Fibroblast of the conjunctiva (primary cell): Measurements from ENCODE around the gene WDR45B.

Experiments
- DNase-seq: peaks from one replicate; pipeline ENCODE4 v3.0.0-alpha.2; 2010; ENCODE audit warnings: low read depth

The WDR45B gene

DNA sequence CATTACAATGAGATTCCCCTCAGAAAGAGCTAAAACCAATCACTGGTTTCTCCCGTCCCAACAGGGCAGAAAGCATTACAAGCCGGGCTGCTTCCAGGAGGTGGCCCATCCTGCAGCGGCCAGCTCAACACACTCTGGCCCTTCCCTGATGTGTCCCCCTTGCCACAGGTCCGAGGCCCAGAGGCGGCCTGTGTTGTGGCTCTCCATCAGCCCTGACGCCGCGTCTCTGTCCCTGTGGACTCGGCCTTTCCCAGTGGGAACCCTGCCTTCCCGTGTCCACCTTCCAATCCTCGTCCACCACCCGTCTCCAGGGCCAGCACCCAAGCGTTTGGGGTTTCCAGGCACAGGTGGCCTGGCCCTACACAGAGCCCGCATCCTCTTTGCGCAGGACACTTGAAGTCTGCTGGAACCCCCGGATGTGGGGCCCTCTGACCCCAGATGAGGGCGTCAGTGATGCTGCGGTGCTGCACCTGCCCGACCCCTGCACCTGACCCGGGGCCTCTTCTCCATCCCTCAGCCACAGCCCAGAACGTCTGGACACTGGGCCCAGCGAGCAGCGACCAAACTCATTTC, 29.2 kb upstream of the WDR45B start:
- no peak for DNase-seq

DNA sequence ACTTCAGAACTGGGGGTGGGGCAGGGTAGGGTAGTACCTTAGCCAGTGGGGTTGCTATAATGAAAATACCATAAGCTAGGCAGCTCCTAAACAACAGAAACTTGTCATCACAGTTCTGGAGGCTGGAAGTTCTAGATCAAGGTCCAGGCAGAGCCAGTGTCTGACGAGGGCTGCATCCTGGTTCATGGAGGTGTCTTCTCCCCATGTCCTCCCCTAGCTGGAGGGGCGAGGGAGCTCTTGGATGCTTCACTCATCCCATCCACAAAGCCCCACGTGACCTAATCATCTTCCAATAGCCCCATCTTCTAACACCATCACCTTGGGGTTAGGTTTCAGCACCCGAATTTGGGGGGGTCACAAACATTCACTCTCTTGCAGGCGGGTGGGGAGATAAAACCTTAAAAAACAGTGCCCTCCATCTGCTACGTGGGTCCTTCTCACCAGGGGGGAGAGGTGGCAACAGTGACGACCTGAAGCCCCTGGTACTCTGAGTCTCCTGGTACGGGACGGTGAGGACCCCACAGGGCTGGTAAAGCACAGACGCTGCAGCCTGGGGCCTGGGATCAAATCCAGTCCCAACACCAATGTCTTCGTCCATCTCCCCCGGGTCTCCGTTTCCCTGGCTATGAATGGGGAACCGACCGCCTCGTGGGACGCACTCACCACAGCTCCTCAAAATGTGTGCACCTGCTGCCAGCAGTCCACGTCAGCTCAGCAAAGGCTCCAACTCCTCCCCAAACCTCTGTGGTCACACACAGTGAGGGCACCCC, 27.4 kb upstream of the WDR45B start:
- DNase-seq: no peak

DNA sequence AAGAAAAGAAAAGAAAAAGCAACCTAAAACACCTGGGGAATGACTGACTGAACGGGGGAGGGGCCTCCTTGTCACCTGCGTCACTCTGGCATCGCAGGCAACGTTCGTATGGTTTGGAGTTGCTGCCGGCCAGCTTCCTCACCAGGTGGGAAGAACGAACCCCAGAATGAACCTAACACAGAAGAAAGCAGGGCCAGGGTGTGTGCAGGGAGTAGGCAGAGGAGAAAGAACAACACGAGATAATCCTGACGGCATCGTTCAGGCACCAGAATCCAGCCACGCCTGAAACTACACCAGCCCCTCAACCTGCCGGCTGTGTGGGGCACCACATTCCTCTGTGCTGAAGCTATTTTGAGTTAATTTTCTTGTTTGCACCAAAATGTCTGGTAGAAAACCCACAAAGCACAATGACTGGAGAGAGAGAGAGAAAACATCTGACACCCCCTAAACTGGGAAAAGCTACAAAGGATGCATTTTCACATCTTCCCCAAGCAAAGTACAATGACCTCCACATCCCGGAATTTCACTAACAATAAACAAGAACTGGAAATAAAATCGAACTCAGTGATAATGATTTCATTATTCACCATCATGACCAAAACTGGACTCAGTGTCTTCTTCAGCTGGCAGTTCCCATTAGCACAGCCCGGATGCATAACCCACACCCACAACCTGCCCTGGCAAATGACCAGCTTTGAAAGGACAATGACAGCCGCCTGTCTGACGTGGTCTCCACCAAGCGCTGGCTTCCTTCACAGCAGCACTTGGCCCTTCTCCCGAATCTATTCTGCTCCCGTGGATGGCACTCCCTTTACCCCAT, 26.6 kb upstream of the WDR45B start:
- no peak for DNase-seq

DNA sequence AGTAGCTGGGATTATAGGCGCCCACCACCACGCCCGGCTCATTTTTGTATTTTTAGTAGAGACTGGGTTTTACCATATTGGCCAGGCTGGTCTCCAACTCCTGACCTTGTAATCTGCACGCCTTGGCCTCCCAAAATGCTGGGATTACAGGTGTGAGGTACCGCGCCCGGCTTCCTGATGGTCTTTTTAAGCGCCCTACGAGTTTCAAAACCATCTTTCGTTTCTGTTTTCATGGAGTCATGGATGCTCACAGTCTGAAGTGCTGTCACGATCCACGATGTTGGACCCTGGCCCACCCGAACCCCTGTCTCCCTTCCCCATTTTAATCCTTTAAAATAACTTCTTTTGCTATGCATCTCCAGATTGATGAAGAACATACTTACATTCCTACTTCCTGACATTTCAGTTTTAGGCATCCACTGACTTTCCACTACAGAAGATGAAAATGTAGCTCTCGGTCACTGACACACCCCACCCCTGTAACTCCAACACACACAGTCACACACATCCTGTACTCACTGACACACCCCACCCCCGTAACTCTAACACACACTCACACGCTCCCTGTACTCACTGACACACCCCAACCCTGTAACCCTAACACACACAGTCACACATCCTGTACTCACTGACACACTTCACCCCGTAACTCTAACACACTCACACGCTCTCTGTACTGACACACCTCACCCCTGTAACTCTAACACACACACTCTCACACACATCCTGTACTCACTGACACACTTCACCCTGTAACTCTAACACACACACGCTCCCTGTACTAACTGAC, 22.6 kb upstream of the WDR45B start:
- no peak for DNase-seq

DNA sequence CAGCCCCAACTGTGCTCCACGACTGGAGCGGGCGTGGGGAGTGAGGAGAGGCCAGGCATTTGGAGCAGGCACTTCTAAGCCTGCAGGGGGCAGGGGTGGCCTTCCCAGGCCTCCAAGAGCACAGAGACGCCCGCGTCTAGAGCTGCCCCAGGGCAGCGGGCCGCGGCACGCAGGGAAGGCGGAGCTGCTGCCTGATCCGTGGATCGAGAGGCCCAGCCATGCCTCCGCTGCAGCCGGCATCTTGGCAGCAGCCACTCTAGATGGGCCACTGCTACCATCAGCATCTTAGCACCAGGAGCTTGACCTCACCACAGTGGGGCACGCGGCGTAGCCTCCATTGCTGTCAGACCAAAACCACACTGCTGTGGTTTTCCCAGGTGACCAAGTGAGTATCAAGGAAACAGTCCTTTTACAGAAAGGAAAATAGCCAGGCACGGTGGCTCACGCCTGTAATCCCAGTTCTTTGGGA, 20.4 kb upstream of the WDR45B start:
- DNase-seq: peak; percentile 39

DNA sequence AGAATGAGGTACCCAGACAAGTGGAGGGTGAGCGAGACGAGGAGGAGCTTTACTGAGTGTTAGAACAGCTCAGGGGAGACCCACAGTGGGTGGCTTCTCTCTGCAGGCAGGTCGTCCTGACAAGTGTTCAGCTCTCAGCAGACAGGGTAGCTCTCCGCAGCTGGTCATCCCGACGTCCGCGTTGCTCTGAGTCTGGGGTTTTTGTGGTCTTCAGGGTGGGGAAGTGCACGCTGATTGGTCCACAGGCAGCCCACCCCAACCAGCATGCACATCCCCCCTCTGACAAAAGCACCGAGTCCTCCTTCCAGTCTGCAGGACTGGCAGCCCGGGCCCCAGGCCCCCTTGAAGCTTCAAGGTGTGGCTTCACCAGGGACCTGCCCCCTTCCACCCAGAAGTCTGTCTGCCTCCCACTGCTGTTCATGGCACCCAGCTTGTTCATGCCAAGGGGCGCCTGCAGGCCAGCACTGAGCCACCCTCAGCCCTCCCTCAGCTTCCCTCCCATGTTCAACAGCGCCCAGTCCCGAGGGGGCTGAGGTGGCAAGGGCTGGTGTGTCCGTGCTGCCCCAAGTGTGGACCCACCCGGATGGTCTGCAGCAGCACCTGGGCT, 19.9 kb upstream of the WDR45B start:
- no peak for DNase-seq

DNA sequence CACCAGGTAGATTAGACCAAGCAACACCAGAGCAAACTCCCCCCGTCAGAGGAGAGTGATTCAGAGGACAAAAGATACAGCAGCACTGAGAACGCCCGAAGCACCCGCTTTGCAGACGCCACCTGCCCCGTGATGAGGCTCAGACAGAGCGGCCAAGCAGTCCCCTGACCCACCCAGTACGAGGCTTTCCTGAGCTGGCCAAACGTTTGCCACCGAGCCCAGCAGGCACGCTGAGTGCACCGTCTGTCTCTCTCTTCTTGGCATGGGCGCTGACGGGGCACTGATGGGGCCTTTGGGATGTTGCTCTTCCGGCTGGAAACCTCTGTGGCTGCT, 19.4 kb upstream of the WDR45B start:
- no peak for DNase-seq

DNA sequence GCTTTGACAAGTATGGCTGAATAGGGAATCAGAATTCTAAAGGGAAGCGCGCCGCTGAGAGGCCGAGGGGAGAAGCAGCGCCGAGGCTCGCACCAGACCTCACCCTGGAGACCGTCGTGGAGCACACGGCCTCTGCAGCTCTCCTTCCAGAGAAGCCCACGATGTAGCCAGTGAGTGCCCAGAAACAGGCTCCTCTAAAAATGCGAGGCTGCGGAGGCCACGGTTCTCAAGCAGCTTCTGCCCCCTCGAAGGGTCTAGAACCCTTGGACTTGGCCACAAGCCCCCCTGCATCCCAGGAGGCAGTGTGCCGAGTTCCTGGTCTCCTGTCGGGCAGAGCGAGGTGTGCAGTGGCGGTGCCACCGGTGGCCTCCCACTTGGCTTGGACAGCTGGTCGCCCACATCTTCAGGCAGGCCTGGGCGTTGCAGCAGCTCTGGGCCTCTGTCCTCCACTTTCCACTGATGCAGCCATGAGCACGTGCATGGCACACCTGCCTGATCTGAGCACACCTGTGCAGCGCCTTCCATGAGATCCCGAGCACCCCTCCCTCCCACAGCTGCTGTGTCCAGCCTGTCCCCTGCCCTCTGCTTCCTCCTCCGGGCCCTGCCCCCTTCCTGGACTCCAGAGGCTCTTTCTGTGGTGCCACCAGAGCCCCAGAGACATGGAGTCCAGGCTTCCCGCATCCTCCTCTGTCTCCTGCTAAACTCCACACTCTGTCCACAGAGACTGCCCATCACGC, 18.9 kb upstream of the WDR45B start:
- no peak for DNase-seq

DNA sequence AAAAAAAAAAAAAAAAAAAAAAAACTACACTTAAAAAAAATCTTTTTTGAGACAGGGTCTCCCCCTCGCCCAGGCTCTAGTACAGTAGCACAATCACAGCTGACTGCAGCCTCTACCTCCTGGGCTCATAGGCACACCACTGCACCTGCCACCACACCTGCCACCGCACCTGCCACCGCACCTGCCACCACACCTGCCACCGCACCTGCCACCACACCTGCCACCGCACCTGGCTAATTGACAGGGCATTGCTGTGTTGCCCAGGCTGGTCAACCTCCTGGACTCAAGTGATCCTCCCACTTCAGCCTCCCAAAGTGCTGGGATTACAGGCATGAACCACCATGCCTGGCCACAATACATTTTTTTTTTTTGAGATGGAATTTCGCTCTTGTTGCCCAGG, 17.6 kb upstream of the WDR45B start:
- DNase-seq: no peak

DNA sequence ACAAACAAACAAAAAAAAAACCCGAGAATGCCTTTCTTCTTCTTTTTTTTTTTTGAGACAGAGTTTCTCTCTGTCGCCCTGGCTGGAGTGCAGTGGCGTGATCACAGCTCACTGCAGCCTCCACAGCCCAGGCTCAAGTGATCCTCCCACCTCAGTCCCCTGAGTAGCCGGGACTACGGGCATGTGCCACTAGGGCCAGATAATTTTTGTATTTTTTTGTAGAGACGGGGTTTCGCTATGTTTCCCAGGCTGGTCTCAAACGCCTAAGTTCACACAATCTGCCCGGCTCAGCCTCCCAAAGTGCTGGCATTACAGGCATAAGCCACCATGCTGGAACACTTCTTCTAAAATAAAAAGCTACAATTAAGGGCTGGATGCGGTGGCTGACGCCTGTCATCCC, 17.0 kb upstream of the WDR45B start:
- no peak for DNase-seq

DNA sequence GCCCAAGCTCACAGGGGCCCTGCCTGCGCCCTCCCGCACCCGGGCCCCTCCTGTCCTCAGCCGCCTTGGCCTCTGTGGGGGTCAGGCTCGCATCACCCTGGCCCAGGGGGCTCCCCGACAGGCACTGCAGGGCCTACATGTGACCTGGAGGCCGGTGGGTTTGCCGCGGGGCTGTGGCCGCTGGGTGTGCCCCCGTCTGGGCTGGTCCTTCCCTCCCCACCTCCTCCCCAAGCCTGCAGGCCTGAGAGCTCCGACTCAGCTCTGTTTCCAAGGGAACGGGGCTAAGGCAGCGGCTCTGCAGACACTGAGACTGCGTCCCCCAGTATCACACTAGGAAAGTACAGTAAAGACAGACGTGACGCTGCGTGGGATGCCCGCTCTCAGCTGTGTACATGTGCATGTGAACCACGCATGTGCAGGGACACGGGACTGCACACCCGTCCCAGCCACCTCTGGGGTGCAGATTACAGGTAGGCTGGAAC, 16.5 kb upstream of the WDR45B start:
- no peak for DNase-seq

DNA sequence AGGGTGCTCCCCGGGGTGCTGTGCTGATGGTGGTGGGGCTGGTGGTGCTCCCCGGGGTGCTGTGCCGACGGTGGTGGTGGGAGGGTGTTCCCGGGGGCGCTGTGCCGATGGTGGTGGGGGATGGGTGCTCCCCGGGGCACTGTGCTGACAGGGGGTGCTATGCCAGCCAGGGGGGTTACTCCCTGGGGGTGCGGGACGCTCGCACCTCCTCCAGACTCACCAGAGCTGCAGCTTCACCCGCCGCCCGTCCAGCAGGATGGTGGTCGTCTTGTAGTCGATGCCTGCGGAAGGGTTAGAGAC, 16.0 kb upstream of the WDR45B start:
- no peak for DNase-seq

DNA sequence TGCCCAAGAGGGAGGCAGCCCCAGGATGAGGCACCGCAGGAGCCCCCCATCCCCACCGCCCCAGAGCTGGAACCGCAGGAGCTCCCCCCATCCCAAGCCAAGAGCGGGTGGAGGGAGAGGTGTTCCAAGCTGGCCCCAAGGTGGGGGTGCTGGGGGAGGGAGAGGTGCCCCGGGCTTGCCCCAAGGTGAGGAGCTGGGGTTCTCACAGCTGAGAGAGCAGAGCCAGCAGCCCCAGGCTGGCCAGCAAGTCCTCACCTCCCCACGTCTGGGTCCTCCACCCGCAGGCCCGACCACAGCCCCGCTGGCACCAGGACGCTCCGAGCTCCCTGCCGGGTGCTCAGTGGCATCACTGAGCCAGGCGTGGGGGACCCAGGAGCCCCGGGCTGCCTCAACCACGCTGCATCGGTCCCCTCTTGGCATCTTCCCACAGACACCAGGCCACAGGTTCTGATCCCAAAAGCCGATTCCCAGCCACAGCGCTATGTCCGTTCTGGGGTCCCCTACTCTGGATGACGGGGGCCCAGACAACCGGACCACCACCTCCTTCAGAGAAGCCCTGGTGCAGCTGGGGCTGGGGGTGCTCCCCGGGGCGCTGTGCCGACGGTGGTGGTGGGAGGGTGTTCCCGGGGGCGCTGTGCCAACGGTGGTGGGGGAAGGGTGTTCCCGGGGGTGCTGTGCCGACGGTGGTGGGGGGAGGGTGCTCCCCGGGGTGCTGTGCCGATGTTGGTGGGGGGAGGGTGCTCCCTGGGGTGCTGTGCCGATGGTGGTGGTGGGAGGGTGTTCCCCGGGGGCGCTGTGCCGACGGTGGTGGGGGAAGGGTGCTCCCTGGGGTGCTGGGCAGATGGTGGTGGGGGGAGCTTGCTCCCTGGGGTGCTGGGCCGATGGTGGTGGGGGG, 15.4 kb upstream of the WDR45B start:
- no peak for DNase-seq

DNA sequence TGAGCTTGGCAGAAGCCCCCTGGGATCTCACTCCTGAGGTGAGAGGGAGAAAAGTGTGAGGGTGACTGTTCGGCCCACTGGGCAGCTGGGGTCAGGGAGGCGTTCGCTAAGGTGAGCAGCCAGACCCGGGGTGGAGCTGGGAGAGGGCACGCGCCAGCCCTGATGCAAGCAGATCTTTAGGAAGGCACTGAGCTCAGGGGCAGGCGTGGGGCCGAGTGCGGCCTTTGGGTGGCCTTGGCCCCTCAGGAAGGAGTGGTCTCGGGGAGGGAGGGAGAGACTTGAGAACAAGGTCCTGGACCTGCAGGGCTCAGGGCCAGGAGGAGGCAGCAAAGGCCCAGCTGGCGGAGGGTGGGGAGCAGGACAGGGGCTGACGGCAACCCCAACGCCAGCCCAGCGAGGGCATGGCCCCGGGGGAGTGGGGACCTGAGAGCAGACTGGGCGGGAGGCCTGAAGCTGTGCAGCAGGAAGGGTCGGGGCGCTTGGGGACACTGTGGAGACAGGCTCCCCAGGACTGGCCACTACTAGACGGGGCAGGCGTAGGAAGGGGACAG, 14.5 kb upstream of the WDR45B start:
- no peak for DNase-seq

DNA sequence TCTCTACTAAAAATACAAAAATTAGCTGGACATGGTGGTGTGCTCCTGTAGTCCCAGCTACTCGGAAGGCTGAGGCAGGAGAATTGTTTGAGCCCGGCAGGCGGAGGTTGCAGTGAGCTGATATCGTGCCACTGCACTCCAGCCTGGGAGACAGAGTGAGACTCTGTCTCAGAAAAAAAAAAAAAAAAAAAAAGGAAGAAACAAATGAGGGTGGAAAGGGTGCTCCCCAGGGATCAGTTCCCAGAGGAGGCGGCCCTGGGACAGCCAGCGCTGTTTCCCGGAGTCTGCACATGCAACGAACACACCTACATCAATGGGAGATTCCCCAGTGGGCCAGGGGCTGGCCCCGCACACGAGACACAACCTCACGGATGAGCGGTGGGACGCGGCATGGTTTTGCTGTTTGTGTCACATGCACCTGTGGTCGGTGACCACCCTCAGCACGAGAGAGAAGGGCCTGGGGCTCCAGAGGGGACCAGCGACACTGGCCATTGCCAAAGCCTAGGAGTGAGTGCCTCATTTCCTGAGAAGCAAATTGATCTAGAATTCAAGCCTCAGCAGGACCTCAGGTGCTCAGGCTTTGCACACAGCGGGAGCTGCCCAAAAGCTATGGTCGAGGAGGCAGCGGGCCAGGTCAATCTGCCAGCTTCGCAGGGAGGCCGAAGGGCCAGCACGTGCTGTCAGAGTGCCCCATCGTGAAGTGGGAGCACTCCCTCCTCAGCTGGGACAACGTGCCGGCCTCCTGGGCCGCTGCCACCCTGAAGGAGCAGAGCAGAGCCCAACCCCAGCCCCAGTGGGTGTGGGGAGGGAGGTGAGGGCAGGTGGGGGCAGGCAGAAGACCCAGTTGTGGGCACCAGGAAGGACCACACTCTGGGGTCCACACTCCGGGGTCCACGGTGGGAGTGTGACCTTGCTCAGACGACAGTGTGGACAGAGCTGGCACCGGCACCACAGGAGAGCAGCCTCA, 13.8 kb upstream of the WDR45B start:
- DNase-seq: no peak

DNA sequence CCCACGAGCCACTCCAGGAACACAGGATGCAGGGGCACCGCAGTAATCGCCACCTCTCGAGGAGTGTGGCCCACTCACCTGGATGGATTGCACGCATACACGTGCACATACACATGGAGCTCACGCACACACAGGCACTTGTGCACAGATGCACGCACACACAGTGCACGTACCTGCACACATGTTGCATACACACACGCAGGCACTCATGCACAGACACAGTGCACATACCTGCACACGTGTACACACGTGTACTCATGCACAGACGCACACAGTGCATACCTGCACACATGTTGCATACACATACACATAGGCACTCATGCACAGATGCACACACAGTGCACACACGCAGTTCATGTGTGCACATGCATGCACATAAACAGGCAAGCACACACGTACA, 11.6 kb upstream of the WDR45B start:
- DNase-seq: no peak

DNA sequence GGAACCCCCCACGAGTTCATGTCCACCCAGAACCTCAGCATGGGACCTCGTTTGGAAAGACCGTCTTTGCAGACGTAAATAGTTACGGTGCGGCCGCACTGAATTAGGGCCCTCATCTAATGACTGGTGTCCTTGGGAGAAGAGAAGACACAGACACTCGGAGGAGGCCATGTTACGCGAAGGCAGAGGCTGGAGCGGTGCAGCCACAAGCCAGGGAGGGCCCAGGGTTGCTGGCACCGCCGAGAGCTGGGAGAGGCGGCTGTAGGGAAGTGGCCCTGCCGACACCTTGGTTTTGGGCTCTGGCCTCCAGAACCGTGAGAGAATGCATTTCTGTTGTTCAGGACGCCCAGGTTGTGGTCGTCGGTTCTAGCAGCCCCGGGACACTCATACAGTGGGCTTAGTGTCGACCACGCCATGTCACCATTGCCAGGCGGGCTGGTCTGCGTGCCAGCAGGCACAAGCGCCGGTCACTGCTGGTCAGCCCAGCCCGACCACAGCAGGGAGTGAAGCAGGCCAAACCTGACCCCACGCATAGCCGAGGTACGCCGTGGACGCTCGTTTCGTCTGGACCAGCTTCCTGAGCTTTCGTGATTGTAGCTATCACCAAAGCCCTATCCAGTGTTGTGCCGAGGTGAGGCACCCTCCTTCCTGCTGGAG, 10.7 kb upstream of the WDR45B start:
- no peak for DNase-seq

DNA sequence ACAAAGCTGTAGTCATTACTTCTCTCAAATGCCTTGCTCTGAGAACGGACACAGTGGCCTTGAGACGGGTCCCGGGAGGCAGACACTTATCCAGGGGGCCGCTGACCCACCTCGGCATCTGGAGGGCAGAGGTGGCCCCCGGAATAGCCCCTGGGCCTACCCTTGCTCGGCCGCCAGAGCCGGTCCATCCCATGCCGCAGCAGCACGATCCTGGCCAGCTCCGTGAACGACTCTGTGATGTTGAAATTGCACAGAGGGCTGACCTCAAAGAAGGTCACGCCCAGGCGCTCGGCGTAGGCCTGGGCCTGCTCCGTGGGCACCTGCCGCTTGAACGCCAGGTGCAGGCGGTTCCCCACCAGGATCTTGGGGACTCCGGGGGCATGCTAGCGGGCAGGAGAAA, 10.1 kb upstream of the WDR45B start:
- no peak for DNase-seq
